ENCODE results near the gene DNAH6. TPM values are rescaled to one million over a fixed set of nuclear protein-coding genes. Genes with fewer than 3 reads are reported as not detected.
A peak's percentile ranks its signal among the peaks of the same experiment; 100 is the strongest.

The DNAH6 gene
- total RNA-seq, 2 experiments from 2014 or later = 1.1 to 1.3 TPM

DNA sequence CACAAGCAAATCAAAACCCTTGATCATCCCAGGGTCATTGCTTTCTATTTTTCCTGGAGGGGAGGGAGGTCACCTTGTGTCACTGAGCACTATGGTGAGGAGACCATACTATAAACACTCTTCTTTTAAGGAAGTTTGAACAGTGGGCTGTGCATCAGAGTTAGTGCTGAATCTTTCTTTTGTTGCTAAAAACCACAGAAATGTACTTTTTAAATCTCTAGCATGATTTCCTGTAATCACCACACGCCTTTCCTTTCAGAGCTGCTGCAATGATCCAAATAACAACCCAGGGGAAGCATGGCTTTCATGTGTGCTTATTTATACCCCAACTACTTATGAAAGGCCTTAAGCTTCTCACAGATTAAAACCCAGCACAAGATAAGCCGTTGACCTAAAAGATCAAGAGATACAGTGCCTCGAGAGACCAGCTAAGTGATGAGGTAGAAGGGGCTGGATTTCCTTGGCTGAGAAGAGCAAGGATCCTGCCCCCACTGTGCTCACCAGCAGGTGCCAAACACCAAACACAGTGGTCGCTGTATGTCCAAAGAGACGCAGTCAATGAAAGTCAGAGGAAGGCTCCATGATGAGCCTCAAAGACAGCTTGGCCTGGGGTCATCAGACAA is 329.9 kb downstream of the DNAH6 start:
- intact Hi-C loops (cut with DNase I, micrococcal nuclease) = loop anchor here (2.0 to 5.0 kb wide), 3 partner anchors 35 to 64 kb away; partner anchors contain the start of gene TRABD2A (in 2 of the 2)
- DNase-seq (peak; percentile 47), ATAC-seq (peak; percentile 52)
- H3K27ac Mint-ChIP-seq = peak overlapping the region; percentile 94
- CTCF ChIA-PET = interaction anchor here (0.7 to 1.7 kb wide), 10 partner anchors 8 to 937 kb away, joined by 3 to 7 read pairs (median 3); no protein-coding TSS in a partner anchor
- H3K4me1 Mint-ChIP-seq = peaks cover 93% of the 10 kb centered on the region
- peaks cover 21% of the 10 kb centered on the region for H3K36me3 Mint-ChIP-seq (ENCODE audit: low read depth)
- H3K27me3 Mint-ChIP-seq = no peaks in the 10 kb centered on the region
- POLR2A ChIA-PET = interaction anchor here (0.6 to 1.7 kb wide), 4 partner anchors 11 to 92 kb away, joined by 4 to 8 read pairs (median 4); no protein-coding TSS in a partner anchor
- H3K4me3 Mint-ChIP-seq = peak overlapping the region; percentile 12
- H3K9me3 Mint-ChIP-seq (ENCODE audit: low read depth) = peaks cover 2% of the 10 kb centered on the region

DNA sequence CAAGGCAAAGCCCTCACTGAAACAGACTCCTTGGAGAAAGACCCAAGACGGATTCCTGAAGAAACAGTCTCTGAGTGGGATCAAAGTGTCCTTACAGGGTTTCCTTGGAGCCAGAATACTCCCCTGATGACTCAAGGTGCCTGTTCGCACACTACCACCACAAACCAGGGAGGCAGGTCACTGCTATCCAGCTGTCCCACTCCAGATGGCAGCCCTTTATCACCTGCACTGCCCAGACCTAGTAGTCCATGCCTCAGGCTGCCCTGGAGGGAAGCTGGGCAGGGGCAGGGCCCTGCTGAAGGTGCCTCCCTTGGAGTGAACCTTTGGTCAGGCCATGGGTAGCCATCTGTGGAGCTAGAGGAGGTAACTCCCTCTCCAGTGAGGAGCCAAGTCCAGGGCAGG is 330.4 kb downstream of the DNAH6 start:
- peaks cover 27% of the 10 kb centered on the region for H3K36me3 Mint-ChIP-seq (ENCODE audit: low read depth)
- H3K4me1 Mint-ChIP-seq = peaks cover 93% of the 10 kb centered on the region
- intact Hi-C loops (cut with DNase I, micrococcal nuclease) = loop anchor here (2.0 to 5.0 kb wide), 3 partner anchors 34 to 64 kb away; partner anchors contain the start of gene TRABD2A (in 2 of the 2)
- H3K27ac Mint-ChIP-seq = peak overlapping the region; percentile 94
- peak; percentile 4 for ATAC-seq
- H3K9me3 Mint-ChIP-seq (ENCODE audit: low read depth) = peaks cover 2% of the 10 kb centered on the region
- ChIA-PET POLR2A (interaction anchor here (0.6 to 1.7 kb wide), 4 partner anchors 11 to 91 kb away, joined by 4 to 8 read pairs (median 4); no protein-coding TSS in a partner anchor), CTCF (interaction anchor here (0.7 to 1.7 kb wide), 9 partner anchors 9 to 166 kb away, joined by 3 to 7 read pairs (median 4); no protein-coding TSS in a partner anchor)
- H3K27me3 Mint-ChIP-seq = no peaks in the 10 kb centered on the region
- peak; percentile 36 for DNase-seq
- H3K4me3 Mint-ChIP-seq = peak overlapping the region; percentile 12

DNA sequence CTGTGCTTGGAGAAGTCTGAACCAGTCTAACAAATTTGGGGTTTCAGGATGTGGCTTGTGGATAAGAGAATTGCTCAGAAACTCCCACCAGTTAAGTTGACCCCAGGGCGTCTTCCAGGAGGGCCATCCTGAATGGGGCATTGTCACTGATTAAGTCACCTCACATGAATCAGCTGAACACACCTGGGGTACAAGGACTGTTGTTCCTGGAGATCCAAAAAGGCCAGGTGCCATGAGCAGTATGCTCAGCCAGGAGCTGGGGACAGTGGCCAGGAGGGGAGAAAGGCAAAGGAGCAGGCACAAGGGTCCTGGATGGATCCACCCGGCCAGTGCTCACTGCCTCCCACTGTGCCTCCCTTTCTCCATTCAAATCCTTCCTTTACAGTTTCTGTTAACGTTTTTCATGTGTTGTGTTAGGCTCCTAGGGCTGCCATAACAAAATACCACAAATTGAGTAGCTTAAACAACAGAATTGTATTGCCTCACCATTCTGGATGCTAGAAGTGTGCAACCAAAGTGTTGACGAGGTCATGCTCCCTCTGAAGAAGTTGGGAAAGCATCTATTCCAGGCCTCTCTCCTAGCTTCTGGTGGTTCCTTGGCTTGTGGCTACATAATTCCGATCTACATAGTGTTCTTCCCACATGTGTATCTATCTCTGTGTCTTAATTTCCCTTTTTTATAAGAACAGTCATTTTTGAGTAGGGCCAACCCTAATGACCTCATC is 331.2 kb downstream of the DNAH6 start:
- CTCF ChIA-PET = interaction anchor here (0.9 to 1.5 kb wide), 5 partner anchors 10 to 165 kb away, joined by 3 to 4 read pairs (median 3); no protein-coding TSS in a partner anchor
- Mint-ChIP-seq H3K4me3 (no peak overlapping the region), H3K9me3 (ENCODE audit: low read depth) (peaks cover 4% of the 10 kb centered on the region), H3K36me3 (ENCODE audit: low read depth) (peaks cover 34% of the 10 kb centered on the region), H3K27me3 (no peaks in the 10 kb centered on the region), H3K27ac (peak overlapping the region; percentile 94), H3K4me1 (peaks cover 93% of the 10 kb centered on the region)
- no peak for DNase-seq
- intact Hi-C loops (cut with DNase I, micrococcal nuclease) = loop anchor here (2.0 to 5.0 kb wide), 3 partner anchors 33 to 65 kb away; partner anchors contain the start of gene TRABD2A (in 2 of the 2)
- POLR2A ChIA-PET = interaction anchor here (1.7 kb wide), 1 partner anchor 10 kb away, joined by 8 read pairs; no protein-coding TSS in a partner anchor
- ATAC-seq = no peak

DNA sequence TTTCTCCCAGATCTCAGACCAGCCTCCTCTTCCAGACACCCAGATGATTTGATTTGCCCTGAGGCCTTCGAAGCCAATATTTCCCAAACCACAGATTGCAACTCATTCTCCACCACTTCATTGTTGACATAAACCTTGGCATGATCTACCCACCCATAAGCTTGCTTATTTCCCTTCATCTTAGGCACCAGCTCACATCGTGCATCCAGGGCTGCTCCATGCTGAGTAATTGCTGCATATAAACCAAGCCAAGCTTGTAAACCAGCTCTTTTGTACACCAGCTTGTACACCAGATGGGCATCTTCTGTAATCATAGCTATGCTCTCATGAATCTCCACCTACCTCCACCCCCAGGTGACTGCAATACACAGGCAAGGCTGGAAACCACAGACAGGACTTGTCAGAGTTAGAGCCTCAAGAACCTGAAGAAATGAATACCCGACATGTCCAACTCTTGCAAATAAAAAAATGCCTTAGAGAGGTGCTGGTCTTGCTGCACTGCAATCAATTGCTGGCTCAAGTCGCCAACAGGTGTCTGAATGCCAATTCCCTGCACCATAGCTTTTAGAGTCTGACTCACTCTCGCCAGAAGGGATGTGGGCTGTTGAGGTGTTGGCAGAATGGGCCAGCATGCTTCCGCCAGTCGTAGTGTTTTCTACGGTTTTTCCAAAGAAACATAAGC is 333.1 kb downstream of the DNAH6 start:
- ATAC-seq (peak; percentile 57), DNase-seq (peak; percentile 70)
- Mint-ChIP-seq H3K27me3 (no peaks in the 10 kb centered on the region), H3K36me3 (ENCODE audit: low read depth) (peaks cover 47% of the 10 kb centered on the region), H3K4me3 (peak overlapping the region; percentile 22), H3K4me1 (peaks cover 87% of the 10 kb centered on the region), H3K27ac (peak overlapping the region; percentile 82), H3K9me3 (ENCODE audit: low read depth) (peaks cover 11% of the 10 kb centered on the region)
- CTCF ChIA-PET = interaction anchor here (0.5 to 1.4 kb wide), 7 partner anchors 9 to 332 kb away, joined by 3 to 5 read pairs (median 3); no protein-coding TSS in a partner anchor
- POLR2A ChIA-PET = interaction anchor here (0.6 to 0.7 kb wide), 4 partner anchors 8 to 381 kb away, joined by 4 to 5 read pairs (median 4); no protein-coding TSS in a partner anchor
- intact Hi-C loops (cut with DNase I, micrococcal nuclease) = loop anchor here in 1 of 2 experiments (5.0 kb wide), 2 partner anchors 33 to 67 kb away; partner anchors contain the start of gene TRABD2A

DNA sequence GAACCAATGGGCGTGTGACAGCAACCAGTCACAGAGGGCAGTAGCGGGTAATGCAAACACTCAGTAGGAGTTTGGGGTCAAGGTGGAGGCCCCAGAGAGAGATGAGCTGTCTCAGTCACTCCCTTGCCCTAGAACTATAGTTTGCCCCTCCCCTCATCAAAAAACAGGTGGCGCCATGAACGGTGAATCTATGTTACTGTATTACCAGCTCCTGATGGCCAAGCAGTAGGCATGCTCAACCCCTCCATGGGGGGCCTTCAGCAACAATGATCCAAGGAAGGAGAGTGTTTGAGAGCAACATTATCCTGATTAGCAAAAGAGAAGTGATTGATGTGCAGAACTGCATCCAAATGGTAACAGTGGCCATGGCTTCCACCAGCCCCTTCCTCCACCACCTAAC is 334.2 kb downstream of the DNAH6 start:
- Mint-ChIP-seq H3K27me3 (no peaks in the 10 kb centered on the region), H3K9me3 (ENCODE audit: low read depth) (peaks cover 11% of the 10 kb centered on the region), H3K4me3 (no peak overlapping the region), H3K4me1 (peaks cover 89% of the 10 kb centered on the region), H3K36me3 (ENCODE audit: low read depth) (peaks cover 49% of the 10 kb centered on the region), H3K27ac (peak overlapping the region; percentile 82)
- intact Hi-C loops (cut with DNase I, micrococcal nuclease) = loop anchor here in 1 of 2 experiments (10.0 kb wide), 1 partner anchor 206 kb away; no protein-coding TSS in a partner anchor
- no peak for DNase-seq
- ChIA-PET POLR2A (no interaction called here), CTCF (interaction anchor here (0.5 to 2.2 kb wide), 5 partner anchors 13 to 75 kb away, joined by 3 to 8 read pairs (median 4); no protein-coding TSS in a partner anchor)
- ATAC-seq = no peak

DNA sequence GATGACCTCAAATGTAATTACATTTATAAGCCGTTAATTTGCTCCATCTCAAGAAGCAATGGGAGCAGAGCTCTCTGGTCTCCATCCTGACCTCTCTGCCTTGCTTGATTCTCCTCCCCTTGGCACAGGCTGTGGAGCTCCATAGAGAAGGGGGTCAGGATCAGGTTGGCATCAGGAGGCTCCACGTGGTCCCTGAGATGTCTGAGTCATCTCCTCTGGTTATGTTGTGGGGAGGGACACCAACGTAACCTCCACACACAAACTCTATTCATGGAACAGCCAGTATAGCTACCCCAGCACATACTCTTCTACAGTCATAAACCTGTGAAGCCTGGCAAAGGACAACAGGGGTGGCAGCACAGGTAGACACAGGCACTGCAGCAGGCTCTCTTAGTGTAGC is 335.6 kb downstream of the DNAH6 start:
- ATAC-seq = no peak
- Mint-ChIP-seq H3K36me3 (ENCODE audit: low read depth) (peaks cover 55% of the 10 kb centered on the region), H3K27ac (peak overlapping the region; percentile 62), H3K27me3 (no peaks in the 10 kb centered on the region), H3K4me3 (no peak overlapping the region), H3K4me1 (peaks cover 89% of the 10 kb centered on the region), H3K9me3 (ENCODE audit: low read depth) (peaks cover 11% of the 10 kb centered on the region)
- CTCF ChIA-PET = interaction anchor here (0.5 to 2.2 kb wide), 4 partner anchors 11 to 74 kb away, joined by 3 to 8 read pairs (median 4); no protein-coding TSS in a partner anchor
- POLR2A ChIA-PET = no interaction called here
- no peak for DNase-seq
- intact Hi-C loops (cut with DNase I, micrococcal nuclease) = loop anchor here in 1 of 2 experiments (10.0 kb wide), 1 partner anchor 207 kb away; no protein-coding TSS in a partner anchor

DNA sequence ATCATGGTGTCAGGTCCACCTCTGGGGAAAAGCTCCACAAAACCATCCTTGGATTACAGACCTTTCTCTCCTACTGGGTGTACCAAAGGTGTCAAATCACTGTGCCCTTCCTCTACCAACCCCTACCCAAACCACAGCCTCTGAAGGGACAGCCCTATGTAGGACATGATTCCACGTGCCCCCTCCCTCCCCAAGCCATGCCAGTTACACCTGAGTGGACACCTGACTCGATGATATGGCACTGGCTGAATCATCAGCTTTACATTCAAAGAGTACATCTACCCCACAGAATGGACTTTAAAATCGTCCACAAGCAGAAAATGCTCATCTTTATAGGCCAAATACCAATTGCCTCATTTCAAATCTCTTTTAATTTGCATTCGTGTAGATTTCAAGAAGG is 338.6 kb downstream of the DNAH6 start:
- no peak for ATAC-seq
- intact Hi-C loops (cut with DNase I, micrococcal nuclease) = loop anchor here (5.0 to 10.0 kb wide), 5 partner anchors 38 to 338 kb away; partner anchors contain the start of gene DNAH6 (in 1 of the 2)
- ChIA-PET POLR2A (no interaction called here), CTCF (interaction anchor here (0.8 to 1.3 kb wide), 2 partner anchors 16 to 34 kb away, joined by 3 to 4 read pairs; no protein-coding TSS in a partner anchor)
- H3K9me3 Mint-ChIP-seq (ENCODE audit: low read depth) = peaks cover 11% of the 10 kb centered on the region
- DNase-seq = no peak
- peak overlapping the region; percentile 83 for H3K27ac Mint-ChIP-seq
- peaks cover 54% of the 10 kb centered on the region for H3K36me3 Mint-ChIP-seq (ENCODE audit: low read depth)
- H3K27me3 Mint-ChIP-seq = no peaks in the 10 kb centered on the region
- H3K4me1 Mint-ChIP-seq = peaks cover 91% of the 10 kb centered on the region
- peak overlapping the region; percentile 5 for H3K4me3 Mint-ChIP-seq

DNA sequence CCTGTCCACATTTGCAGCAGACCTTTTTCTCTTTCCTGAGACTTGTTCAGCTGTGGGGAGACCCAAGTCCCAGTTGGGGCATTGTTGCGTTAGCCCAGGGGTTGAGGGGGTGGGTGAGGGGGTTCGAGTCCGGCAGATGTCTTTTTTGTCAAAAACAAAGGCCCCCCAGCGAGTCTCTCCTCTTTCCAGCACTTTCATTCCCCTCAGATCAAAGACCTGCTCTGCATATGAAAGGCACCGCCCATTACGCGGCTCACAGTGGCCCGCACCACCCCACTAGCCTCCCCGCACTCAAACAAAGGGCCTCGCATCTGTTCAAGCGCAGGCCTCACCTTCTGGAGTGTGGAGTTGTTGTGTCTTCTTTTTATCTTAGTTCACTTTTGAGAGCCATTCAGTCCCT is 339.4 kb downstream of the DNAH6 start:
- DNase-seq = peak; percentile 36
- POLR2A ChIA-PET = no interaction called here
- H3K9me3 Mint-ChIP-seq (ENCODE audit: low read depth) = peaks cover 11% of the 10 kb centered on the region

DNA sequence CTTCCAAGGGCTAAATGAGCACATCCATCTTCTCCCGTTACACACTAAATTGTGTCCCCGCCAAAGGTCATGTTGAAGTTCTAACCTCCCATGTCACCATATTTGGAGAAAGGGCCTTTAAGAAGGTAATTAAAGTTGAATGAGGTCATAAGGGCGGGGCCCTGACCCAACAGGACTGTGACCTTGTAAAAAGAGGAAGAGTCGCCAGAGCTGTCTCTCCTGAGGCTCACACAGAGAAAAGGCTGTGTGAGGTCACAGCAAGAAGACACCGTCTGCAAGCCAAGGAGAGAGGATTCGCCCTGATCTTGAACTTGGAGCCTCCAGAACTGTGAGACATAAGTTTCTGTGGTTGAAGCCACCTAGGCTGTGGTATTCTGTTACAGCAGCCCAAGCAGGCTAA is 340.5 kb downstream of the DNAH6 start:
- peak overlapping the region; percentile 20 for H3K4me3 Mint-ChIP-seq

More for the DNA sequence above, 339.4 kb downstream of the DNAH6 start:
- intact Hi-C loops (cut with DNase I, micrococcal nuclease) = loop anchor here (2.0 to 10.0 kb wide), 7 partner anchors 15 to 338 kb away; partner anchors contain the start of gene DNAH6 (in 1 of the 2)
- ATAC-seq = no peak
- CTCF ChIA-PET = interaction anchor here (0.8 to 1.3 kb wide), 2 partner anchors 15 to 33 kb away, joined by 3 to 4 read pairs; no protein-coding TSS in a partner anchor
- Mint-ChIP-seq H3K36me3 (ENCODE audit: low read depth) (peaks cover 55% of the 10 kb centered on the region), H3K4me3 (peak overlapping the region; percentile 24), H3K4me1 (peaks cover 91% of the 10 kb centered on the region), H3K27me3 (no peaks in the 10 kb centered on the region), H3K27ac (peak overlapping the region; percentile 79)

DNA sequence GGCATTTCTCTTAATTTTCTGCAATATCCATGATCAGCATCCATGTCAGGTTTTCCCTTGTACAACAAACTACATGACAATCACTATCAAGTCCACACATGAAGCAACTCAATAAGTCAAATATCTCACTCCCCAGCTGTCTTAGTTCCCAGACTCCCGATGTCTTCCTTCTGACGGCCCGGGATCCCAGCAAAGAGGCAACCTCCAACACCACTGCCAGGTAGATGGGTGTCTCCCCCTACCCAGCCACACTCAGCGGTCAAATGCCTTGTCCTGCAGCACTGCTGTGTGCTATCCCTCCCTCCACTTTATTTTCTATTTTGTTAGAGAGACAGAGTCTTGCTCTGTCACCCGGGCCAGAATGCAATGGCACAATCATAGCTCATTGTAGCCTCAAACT is 341.3 kb downstream of the DNAH6 start:
- Mint-ChIP-seq H3K36me3 (ENCODE audit: low read depth) (peaks cover 45% of the 10 kb centered on the region), H3K27me3 (no peaks in the 10 kb centered on the region), H3K9me3 (ENCODE audit: low read depth) (peaks cover 8% of the 10 kb centered on the region), H3K4me1 (peaks cover 90% of the 10 kb centered on the region), H3K27ac (peak overlapping the region; percentile 79), H3K4me3 (no peak overlapping the region)
- ATAC-seq (no peak), DNase-seq (no peak)
- ChIA-PET CTCF (interaction anchor here (0.6 to 2.0 kb wide), 10 partner anchors 8 to 360 kb away, joined by 3 to 7 read pairs (median 4); no protein-coding TSS in a partner anchor), POLR2A (interaction anchor here (0.6 to 2.2 kb wide), 2 partner anchors 8 to 11 kb away, joined by 4 to 8 read pairs; no protein-coding TSS in a partner anchor)
- intact Hi-C loops (cut with DNase I, micrococcal nuclease) = loop anchor here (2.0 to 10.0 kb wide), 7 partner anchors 17 to 340 kb away; partner anchors contain the start of gene DNAH6 (in 1 of the 2)

More for the DNA sequence above, 340.5 kb downstream of the DNAH6 start:
- ATAC-seq (peak; percentile 82), DNase-seq (peak; percentile 69)
- ChIA-PET POLR2A (interaction anchor here (2.2 kb wide), 1 partner anchor 10 kb away, joined by 8 read pairs; no protein-coding TSS in a partner anchor), CTCF (interaction anchor here (0.6 to 2.0 kb wide), 4 partner anchors 9 to 359 kb away, joined by 3 to 6 read pairs (median 5); partner anchors contain the start of gene TRABD2A)
- peaks cover 90% of the 10 kb centered on the region for H3K4me1 Mint-ChIP-seq
- no peaks in the 10 kb centered on the region for H3K27me3 Mint-ChIP-seq
- peak overlapping the region; percentile 79 for H3K27ac Mint-ChIP-seq
- H3K9me3 Mint-ChIP-seq (ENCODE audit: low read depth) = peaks cover 11% of the 10 kb centered on the region
- peaks cover 50% of the 10 kb centered on the region for H3K36me3 Mint-ChIP-seq (ENCODE audit: low read depth)
- intact Hi-C loops (cut with DNase I, micrococcal nuclease) = loop anchor here (2.0 to 10.0 kb wide), 7 partner anchors 16 to 339 kb away; partner anchors contain the start of gene DNAH6 (in 1 of the 2)
